Occipital lobe (tissue), 2 donors: ENCODE data around the gene BSN. TPM values are rescaled to one million over a fixed set of nuclear protein-coding genes. Genes with fewer than 3 reads are reported as not detected.

Experiments
- DNase-seq: peaks from one replicate; lab custom pipeline; 2025; lab: John Stamatoyannopoulos, UW
- total RNA-seq: library from RNA; depleted of rRNA; stranded (reverse); fragments of >200 nt; gene quantifications from one replicate; pipeline ENCODE4 v1.2.3, GENCODE V29; 2014

BSN gene
- total RNA-seq, 1 donor from 2014 or later = 7.3 TPM

DNA sequence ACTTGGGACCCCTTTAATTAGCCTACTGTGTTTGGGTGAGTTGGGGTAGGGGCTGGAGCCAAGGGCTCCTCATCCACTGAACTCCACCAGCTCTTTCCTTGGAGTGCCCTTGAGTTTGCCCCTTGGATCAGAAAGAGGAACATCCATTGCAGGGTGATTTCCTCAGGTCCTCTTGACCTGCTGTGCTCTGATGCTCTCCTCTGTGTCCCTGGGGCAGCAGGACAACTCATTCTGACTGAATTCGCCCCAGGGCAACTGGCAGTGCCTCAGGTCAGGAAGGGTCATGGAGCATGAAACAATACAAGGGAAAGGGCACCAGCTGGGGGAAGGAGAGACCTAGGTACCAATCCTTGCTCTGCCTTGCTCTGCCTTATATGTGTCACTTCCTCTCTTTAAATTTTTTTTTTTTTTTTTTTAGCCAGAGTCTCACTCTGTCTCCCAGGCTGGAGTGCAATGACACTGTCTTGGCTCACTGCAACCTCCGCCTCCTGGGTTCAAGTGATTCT, 47.8 kb downstream of the BSN start:
- no peak for DNase-seq

GRCh38 chr3:49602877-49603411, 48.7 kb downstream of the BSN start:
- no peak for DNase-seq

GRCh38 chr3:49606427-49606826, 52.1 kb downstream of the BSN start:
- no peak for DNase-seq

GRCh38 chr3:49607105-49607591, 52.9 kb downstream of the BSN start:
- DNase-seq = no peak

DNA sequence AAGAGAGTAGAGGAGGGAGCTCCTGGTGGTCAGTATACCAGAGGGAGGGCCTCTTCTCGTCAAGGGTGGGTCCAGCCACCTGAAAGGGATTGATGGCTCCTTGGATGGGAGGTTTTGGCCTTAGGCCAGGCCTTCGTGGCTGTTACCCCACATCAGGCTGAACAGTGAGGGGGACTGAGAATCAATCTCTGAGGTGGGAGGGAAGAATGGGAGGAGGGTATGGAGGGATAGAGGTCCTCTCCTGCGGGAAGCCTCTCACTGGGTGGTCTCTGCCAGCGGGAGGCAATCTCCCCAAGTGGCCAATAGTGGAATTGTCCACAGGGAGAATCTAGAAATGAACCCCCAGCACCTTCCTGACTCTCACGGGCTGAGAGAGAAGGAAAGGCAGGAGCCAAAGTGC, 53.5 kb downstream of the BSN start:
- DNase-seq = no peak

DNA sequence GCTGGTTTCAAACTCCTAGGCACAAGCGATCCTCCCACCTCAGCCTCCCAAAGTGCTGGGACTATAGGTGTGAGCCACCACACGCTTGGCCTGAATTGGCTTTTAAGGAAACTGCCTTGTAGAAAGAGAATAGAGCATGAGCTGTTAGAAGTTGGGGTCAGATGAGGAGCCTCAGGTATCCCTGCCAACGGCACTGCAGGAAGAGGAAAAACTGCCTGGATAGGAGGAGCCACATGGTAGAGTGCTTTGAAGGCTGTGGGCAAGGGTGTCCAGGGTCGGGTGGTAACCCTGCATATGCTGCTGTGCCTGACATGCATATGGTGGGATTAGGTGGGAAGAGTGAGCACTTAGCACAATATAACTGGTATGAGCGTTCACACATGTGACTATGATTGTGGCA, 55.0 kb downstream of the BSN start:
- no peak for DNase-seq

- DNase-seq = no peak
These were observed 55.5 kb downstream of the BSN start for GRCh38 chr3:49609815-49610214.

DNA sequence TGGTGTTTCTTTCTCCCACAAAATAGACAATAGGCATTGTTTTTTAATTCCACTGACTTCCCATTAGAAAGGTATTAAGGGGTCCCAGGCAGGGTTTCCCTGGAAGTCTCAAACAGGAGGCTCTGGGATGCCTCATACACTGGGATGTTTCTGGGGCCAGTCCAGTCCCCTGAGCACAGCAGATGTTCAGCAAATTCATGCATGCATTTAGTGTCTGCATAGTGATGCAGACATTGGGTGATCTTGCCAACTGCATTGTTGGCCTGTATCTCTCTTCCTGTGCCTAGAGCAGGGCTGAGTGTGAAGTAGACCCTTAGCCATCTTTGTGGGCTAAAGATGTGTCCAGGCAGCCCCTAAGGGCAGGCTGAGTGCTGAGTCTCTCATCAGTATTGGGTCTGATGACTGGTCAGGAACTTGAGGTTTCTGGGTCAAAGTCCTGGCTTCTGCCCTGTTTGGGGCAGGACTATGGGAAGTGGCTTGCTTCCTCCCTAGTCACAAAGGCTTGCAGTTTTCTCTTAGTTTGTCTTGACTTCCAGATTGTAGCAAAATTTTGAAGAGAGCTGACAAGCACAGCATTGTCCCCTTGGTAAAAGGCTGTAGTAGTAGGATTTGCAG, 56.5 kb downstream of the BSN start:
- no peak for DNase-seq

DNA sequence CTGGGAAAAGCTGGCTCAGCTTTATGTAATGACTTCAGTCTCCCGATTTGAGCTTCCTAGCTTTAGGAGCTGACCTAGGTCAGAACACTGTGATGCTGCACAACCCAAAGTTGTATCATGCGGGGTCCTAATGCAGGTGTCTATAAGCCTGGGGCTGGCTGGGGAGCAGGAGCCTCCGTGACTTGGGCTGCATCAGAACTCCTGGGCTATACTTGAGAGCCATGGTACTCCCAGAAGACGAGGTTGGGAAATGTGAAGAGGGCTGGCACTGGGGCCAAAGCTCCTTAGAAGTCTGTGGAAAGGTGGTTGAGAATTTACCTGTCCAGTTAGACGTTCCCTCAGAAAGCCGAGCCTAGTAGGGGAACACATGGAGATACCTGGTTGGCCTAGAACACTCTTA, 57.0 kb downstream of the BSN start:
- no peak for DNase-seq

GRCh38 chr3:49611719-49612118, 57.4 kb downstream of the BSN start:
- no peak for DNase-seq

- no peak for DNase-seq
These were observed 60.7 kb downstream of the BSN start for GRCh38 chr3:49614936-49615335.

GRCh38 chr3:49616061-49616460, 61.8 kb downstream of the BSN start:
- no peak for DNase-seq

GRCh38 chr3:49616491-49616941, 62.2 kb downstream of the BSN start:
- no peak for DNase-seq

DNA sequence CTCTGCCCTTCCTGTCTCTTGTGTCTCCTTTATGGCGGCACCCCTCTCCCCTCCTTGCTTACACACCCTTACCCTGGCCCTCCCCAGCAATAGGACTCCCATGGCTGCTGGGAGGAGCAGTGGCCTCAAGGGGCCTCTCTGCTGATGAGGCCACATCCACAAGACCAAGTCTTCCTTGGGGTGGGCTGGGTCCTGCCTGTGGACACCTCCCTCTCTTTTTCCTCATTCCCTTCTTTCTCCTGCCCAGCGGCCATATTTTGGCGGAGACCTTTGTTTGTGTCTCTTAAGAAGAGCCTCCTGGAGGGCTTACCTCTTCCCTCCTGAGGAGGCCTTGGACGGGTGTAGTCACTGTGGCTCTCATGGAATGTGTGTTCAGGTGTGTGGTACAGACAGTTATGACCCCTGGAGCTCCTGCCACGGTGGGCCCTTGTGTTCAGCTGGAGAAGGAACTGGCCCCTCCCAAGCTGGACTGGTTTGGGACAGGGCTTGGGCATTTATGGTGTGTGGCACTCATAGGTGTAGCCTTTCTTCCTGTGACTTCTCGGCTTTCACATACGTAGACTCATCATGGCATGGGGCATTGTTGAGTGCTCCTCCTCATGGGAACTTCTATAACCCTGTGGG, 63.2 kb downstream of the BSN start:
- no peak for DNase-seq

- no peak for DNase-seq
These were observed 64.1 kb downstream of the BSN start for GRCh38 chr3:49618412-49618811.

DNA sequence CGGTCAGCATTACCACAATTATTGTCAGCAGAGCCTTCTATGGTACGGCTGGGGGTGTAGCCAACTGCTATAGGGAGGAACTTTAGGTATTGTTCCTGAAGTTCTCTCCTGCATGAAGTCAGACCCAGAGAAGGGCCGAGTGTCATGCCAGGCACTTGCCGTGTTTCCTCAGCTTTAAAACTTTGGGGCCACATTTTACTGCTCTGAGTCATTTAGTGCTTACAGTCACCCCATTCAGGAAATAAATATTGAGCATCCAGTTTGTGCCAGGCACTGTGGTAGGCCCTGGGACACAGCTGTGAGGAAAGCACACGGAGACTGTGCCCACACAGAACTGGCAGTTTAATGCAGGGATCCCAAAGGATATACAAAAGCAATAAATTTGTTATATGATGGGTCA, 65.4 kb downstream of the BSN start:
- no peak for DNase-seq

GRCh38 chr3:49620728-49621127, 66.5 kb downstream of the BSN start:
- DNase-seq = no peak

- no peak for DNase-seq
These were observed 68.8 kb downstream of the BSN start for GRCh38 chr3:49623071-49623470.

DNA sequence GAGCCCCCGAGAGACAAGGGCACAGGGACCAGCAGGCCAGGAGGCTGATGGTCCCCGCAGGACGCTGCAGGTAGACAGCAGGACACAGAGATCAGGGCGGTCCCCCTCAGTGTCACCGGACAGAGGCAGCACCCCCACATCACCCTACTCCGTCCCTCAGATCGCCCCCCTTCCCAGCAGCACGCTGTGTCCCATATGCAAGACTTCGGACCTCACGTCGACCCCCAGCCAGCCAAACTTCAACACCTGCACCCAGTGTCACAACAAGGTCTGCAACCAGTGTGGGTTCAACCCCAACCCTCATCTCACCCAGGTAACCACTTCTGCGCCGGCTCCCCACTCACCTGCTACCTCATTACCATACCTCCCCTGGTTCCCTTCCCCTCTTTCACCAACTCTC, 70.8 kb downstream of the BSN start:
- no peak for DNase-seq

GRCh38 chr3:49626101-49626581, 71.9 kb downstream of the BSN start:
- peak; percentile 49 for DNase-seq

GRCh38 chr3:49626796-49627195, 72.5 kb downstream of the BSN start:
- DNase-seq = no peak

DNA sequence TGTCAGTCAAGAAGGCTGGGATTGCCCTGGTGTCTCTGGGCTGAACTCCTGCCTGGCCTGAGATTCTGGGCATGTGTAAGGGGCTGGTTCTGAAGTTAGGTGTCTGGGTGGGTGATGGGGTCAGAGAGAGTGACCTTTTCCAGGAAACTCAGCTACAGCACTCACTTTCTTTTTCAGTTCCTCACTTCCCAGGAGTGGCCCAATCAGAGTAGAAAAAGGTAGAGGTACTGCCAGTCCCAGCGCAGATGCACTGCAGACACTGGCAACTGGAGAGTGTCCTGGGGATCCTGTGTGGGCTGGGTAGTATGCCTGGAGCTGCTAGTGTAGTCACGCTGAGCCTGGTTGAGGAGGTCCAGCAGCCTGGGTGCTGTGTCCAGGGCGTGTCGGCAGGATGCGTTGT, 73.4 kb downstream of the BSN start:
- no peak for DNase-seq

- DNase-seq = no peak
These were observed 74.0 kb downstream of the BSN start for GRCh38 chr3:49628249-49628648.
